DMS53 treated with DMSO at 0.1 percent for 48 hours (cell line): ENCODE results near the gene PDGFB.

ENCODE experiments used
- DNase-seq: peaks from one replicate; lab custom pipeline; 2025; ENCODE audit not compliant: unreplicated experiment; lab: John Stamatoyannopoulos, UW

PDGFB gene

DNA sequence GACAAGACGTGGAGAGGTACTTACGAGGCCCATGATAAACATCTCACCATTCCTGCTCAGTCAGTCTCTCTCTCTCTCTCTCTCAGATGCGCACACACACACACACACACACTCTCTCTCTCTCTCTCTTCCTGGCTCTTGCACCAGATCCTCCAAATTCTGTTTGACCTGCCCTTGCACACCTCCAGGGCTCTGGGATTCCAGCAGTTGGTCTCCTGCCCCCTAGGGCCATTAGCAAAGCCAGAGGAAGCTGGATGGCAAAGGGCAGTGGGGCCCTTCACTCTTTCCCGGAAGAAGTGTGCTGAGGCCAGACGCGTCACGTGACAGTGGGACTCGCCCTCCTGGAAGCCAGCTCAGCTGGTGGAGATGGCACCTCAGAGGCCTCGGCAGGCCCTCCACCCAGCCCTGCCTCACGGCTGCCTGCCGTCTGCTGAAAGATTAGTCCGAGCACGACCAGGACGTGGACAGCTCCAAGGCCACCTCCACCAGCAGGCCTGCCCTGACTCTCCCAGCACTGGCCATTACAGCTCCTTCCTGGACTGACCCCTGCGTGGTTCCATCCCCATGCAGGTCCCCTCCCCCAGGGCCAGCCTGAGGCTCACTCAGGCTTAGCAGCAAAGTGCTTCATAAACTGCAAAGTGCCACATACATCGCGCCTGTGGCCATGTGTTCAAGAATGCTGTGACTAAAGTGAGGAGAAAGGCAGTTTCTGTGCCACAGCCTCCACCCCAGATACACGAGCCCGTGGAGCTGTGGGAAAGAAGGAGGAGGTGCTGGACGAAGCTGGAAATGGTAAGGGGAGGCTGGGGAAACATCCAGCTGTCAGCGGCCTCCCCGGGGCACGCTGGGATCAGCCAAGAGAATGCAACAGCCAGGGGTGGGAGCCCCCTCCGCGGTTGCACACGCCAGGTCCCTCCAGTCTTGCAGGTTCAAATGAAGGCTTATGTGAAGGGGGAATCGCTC lies 3.7 kb downstream of the PDGFB start:
- peak; percentile 90 for DNase-seq

DNA sequence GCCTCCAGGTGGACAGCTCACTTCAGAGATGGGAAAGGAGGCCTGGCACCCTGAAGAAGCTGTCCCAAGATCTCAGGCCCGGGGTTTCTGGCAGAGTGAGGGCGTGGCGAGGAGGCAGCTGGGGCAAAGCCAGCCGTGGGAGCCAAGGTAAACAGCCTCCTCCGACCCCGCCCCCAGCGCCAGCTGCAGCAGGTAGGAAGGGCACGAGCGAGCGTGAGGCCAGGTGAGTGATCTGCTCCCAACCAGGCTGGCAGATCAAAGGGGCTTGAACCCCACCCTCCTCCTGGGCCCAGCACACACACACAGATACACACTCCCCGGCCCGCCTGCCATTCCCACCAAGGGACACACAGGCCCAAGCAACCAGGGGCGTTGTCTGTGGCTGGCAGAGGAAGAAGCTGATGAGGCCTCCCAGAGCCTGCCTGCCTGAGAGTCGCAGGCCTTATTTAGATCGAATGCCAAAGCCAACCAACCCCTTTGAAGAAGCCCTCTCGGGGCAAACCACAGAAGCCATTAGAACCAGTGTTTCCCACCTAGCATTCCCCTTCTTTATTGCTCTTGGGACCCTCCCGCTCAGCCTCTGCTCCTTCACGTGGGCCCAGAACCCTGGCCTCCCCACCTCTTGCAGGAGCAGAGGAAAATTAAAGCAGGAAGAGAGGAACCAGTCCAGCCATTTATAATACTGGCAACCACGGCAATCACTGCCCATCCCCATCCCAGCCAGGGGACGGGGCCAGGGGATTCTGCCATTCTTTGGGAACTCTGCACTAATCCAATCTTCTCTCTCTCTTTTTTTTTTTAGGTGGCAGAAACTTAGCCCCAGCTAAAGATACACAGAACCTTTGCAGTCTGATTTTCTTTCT lies 5.0 kb downstream of the PDGFB start:
- peak; percentile 61 for DNase-seq

DNA sequence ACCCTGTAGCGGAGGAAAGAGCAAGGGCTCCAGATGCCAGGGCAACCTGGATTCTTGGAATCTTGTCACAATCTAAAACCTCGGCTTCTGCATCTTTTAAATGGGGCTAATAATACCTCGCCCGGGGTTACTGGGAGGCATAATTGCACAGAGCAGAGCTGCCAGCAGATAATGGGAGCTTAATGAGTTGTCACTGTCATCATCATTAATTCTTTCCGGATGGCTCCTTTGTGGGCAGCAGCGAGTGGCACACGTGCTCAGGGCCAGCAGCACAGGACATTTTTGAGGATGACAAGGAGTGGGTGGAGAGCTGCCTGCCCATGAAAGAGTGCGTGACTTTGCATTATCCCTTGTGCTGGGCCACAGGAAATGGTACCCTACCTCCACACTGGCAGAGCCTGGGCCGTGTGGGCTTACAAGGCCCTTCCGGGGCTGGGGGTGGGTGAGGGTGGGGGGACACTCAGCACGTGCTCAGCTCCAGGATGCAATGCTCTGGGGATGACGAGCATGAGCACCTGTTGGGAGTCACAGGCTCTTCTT lies 5.7 kb downstream of the PDGFB start:
- no peak for DNase-seq

DNA sequence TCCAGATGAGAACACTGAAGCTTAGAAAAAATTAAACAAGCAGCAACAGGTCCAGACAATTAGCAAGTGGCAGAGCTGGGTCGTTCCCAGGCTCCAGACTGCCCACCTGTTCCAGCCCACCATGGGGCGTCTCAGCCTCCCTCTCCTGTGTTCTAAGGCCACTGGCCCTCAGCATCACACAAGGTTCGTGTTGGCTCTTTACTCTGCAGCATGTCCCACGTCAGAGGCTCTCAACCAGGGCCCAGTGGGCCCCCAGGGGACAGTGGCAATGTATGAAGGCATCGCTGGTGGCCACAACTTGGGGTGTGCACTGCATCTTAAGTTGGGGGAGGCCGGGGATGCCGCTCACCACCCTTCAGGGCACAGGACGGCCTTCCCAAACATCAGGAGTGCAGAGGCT lies 6.2 kb downstream of the PDGFB start:
- DNase-seq: no peak

DNA sequence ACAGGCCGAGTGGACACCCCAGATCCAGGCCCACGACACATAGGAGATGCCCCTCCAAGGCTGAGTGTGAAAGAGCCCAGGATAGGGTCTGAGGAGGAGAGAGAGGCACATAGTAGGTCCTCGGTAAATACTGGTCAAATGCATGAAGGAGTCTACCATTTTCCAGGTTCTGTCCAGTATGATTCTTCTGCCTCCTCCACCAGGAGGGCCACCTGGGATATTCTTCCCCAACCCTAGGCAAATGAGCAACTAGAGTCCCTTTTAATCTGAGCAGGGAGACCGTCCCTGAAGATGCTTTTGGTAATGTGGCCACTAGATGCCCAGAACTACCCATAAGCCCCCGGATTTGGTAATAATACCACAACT lies 6.7 kb downstream of the PDGFB start:
- DNase-seq: no peak

DNA sequence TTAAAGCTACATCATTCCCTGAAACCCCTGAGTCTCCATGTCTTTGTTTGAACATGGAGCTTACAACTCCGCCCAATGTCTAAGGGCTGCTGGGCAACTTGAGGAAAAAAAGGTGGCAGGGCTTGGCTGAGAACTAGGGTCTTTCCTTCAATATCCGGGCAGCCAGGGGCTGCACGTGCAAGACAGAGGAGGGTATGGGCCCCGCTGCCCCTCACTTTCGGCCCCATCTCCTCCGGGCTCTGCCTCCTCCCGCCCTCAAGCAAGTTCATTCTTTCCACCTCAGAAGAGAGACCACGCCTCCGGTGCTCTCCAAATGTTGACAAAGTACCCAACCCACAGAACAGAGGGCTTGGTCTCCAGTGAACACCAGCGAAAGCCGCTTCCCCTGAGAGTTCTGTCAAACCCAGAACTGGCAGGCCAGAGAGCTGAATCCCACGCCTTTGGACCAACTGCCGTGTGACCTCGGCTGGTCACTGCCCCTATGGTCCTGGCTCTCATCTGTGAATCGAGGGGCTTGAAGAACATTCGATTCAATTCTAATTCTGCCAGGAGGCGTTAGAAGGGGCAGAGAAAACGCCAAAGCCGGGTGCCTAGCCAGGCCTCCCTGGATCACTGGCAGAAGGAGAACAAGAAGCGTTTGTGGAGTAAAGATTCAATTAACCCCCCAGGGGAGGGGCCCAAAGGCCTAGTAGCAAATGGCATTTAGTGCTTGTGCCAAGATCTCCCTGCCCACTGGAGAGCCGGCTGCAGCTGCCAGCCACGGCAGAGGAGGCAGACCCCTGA lies 7.3 kb downstream of the PDGFB start:
- DNase-seq: peak; percentile 12

DNA sequence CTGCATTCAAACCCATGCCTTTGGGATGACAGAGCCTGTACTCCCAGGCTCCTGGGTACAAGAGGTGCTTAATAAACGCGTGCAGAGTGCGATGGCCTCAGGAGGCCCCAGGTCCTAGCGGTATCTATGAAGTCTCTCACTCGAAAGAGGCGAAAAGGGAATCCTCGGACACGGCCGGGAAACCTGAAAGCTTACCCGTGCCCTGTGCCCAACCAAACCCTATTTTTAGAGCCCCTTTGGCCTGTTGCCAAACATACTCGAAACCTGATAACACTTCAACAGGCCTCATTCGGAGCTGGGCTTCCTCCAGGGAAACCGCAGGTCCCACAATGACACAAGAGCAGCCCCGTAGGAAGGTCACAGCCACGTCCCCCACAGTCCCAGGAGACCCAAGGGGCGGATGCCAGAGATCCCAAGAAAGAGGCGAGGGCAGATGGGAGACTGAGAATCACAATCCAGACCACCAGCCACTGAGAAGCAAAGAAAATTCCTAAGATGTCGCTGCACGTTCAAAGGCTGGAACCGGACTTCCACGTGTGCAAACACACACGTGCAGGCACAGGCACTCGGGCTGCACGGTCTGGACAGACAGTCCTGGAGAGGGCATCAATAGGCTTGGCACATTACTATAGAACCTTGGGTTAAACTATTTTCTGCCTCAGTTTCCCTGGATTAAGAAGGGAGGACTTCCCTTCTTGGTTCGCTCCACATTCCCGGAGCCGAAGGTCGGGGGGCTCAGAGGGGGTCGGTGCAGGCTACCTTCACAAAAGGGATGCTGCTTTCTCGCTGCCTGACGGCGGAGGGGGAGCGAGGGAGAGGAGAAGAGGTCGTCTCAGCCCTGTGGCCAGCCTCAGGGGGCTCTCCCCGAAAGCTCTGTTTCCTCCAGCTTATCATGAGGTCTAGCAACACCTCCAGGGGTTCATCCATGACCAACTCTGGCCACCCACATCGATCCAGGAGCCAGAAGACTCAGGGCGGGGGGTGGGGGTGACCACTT lies 8.2 kb downstream of the PDGFB start:
- DNase-seq: no peak

DNA sequence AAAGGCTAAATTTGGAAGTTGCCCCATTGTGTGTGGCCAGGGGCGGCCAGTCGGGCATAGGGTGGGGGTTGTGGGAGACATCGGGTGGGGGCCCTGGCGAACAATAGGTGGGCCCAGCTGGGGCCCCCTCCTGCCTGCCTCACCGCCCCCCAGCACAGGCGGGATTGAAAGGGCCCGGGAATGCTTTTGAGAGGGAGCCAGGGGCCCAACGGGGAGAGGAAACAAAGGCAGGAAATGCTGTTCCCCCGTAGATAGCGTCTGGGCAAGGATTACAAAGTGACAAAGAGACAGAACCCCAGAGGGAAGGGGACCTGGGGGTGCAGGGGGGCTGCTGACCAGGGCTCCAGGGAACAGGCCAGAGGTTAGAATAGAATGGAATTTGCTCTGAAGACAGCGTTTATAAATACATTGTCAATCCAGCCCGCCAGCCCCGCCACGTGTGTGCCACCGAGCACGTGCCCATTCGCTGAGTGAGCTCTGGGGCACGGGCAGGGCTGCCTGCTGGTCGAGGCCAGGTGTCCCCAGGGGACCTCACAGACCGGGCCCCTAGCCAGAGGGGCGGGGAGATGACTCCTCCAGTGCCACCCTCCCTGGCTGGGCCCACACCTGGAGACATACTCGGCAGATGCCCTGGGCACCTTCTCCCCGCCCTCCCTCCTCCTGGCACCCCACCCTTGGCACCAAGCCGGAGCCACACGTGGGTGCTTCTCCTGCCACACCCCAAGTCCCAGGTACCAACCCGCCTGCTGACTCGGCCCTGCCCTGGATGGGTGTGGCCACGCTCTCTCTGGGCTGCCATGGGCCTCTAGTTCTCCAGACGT lies 9.7 kb downstream of the PDGFB start:
- no peak for DNase-seq

DNA sequence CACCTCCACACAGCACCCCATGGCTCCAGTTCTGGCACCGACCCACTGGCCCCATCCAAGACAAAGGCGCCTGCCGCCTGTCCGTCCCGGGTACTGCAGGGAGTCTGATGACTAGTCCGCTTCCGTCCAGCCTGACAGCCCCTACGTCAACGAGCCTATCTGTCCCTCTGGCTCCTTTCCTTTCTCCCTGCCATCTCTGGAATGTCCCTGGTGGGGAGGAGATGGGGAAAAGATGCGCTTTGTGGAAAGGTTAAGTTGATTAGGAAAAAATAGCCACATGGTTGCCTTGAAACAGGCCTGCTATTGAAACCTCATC lies 10.4 kb downstream of the PDGFB start:
- no peak for DNase-seq

DNA sequence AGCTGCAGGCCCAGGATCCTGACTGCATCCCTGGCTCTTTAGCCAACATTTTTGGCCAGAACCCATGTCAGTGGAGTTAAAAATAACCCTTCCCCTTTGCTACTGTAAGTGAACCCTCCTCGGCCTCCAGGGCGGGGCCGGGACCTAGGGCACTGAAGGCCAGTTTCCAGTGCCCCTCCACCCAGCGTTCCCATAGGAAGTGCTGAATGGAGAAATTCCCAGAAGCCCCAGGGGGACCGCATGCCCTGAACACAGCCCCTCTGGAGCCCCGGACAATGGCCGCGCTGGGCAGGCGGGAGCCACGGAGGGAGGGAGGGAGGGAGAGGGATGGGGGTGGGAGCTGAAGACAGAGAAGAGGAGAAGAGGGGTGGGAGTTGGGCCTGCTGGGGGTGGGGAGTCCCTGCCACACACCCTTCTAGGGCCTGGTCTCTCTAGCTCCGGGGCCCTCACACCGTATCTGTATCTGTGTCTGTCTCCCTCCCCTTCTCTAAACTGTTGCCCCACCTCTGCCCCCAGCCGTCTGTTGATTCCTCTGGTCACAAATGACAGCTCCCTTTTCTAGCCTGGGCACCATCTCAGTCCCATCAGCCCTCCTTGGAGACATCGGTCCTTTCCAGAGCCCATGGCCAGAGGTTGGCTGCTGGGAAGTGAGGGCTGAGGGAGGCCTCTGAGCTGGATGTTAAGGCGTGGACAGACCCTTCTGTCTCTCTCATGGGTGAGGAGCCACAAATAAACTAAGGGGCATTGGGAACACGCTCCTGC lies 10.9 kb downstream of the PDGFB start:
- no peak for DNase-seq

DNA sequence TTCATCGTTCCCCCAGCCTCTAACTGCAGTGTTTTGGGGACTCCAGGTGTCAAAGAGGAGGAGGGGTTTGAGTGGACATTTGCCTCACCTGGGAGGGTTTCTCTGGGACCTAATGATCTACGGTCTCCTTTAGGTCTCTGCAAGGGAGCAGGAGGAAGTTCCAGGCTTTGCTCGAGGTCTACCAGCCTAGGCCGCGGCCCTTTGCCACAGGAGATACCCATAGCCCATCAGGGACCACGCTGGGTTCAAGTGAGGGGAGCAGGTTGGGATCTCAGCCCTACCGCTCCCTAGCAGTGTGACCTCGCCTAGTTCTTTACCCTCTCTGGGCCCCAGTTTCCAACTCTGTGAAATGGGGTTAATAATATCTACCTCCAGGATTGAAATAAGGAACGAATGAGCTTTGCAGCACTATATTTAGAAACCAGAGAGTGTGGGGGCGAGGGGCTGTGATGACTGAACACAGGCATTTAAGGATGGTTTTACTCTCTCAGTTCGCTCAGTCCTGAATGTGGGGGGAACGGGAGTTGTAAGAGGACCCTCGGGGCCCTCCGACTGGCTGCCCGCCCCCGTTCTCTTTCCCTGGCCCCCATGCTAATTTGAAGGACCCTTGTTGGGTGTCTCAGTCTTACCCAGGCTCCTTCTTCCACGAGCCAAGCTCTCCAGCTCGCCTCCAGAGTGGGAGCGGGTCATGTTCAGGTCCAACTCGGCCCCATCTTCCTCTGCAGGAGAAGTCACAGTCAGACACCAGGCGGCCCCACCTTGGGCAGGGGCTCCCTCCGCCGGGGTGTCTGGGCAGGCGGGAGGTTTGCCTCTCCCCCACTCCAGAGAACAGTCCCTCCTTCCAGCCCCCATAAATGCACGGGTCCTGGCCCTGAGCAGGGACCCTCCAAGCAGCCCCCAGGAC lies 11.7 kb downstream of the PDGFB start:
- DNase-seq: no peak

DNA sequence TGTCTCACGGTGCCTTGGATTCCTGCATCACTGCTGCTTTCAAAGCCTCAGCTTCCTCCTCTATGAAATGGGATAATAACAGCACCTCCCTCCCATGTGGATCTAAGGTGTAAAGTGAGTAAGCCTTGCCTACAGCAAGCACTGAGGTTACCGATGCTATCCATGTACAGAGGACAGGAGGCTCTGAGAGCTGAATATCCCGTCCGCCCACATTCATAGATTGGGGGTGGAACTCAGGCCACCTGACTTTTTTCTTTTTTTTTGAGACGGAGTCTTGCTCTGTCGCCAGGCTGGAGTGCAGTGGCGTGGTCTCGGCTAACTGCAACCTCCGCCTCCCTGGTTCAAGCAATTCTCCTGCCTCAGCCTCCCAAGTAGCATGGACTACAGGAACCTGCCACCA lies 12.5 kb downstream of the PDGFB start:
- DNase-seq: no peak

DNA sequence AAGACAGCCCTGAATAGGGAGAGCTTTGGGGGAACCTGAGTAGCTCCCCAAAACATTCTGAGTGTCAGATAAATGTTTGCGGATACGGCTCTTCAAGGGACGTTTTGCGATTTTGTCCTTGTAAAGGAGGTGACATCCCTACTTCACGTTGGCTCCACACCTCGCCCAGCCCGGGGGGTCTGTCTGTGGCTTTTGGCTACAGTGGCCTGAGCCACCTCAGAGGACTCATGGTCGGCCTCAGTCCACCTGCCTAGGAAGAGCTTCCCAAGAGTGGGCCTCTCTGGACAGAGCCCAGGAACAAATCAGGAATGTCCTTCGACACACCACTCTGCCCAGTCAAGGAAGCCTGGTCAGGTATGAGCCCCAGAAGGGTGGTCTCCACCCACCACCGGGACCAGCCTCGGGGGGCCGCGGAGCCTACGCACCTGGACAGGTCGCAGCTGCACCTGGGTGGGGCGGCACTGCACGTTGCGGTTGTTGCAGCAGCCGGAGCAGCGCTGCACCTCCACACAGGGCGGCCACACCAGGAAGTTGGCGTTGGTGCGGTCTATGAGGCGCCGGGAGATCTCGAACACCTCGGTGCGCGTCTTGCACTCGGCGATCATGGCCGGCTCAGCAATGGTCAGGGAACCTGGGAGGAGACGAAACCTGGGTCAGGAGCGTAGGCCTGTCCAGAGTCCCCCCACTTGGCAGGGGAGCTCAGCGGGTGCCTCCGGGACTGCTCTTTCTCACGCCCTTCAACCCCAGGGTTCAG lies 13.4 kb downstream of the PDGFB start:
- no peak for DNase-seq

DNA sequence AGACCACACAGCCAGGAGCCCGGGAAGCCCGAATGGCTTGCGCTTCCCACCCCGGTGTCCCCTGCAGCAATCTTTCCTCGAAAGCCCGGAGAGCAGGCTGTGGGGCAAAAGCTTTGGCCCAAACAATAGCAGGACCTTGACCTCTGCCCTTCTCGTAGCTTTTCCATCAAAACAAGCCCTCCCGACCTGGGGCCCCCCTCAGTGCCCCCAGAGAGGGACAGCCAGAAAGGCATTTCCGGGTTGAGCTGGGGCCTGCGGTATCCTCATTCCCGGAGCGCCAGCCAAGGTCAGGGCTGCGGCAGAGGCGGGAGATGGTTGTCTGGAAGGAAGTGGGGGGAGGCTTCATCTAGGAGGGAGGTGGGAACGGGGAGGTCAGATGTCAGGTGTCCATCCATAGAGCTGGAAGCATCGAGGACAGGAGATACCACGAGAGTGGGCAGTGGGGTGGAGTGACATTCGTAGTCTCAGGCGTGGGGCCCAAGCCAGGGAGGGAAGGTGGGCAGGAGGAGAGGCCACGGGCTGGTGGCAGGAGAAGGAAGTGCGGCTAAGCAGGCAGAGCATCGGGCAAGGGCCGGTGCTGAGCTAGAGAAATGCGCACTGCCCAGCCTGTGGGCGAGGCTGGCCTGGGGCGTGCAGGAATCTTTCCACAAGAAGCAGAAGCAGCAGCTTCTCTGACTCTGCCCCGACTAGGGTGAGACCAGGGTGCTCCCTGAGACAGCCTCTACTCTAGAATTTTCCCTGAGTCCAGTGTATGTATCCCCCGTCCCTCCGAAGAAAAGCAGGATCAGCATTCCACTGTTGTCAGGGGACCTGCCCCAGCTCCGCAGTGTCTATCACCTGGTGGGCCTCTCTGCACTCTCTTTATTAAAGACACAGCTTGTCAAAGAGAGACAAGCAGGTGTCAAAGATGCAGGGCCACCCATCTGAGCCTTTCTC lies 14.3 kb downstream of the PDGFB start:
- DNase-seq: no peak

DNA sequence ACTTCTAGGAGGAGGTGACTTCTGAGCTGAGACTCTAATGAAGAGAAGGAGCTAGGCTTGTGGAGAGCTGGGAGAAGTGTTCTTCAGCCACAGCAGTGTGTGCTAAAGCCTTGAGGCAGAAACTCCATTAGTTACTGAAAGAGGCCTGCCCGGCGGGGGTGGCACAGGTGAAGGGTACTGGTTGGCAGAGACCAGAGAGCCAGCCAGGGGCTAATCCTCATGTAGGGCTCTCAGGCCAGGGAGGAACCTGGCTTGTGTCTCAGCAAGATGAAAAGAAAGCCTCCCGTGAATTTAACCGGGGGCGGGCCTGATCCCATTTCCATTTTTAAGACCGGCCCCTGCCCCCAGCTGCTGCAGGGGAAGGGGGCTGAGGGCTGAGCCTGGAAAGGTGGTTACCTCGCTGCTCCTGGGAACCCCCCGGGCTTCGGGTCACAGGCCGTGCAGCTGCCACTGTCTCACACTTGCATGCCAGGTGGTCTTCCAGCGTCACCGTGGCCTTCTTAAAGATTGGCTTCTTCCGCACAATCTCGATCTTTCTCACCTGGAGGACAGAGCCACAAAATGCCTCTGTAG lies 15.0 kb downstream of the PDGFB start:
- DNase-seq: no peak
